Right lobe of liver (tissue), 6 donors: ENCODE measurements around the gene CREB3L4. TPM values are rescaled to one million over a fixed set of nuclear protein-coding genes. Genes with fewer than 3 reads are reported as not detected.

Experiments
- ATAC-seq, 4 donors: fragments of 200-7000 bp; cut with Tn5 transposase; one replicate each; pipeline ENCODE4 v1.9.1; 2020; ENCODE audit warnings: mild to moderate bottlenecking in 4 of 4, moderate library complexity in 4 of 4
- DNase-seq, 3 donors: peaks; one replicate each; pipeline ENCODE4 v3.0.0-alpha.2; 2020
- H3K27ac ChIP-seq, 3 donors: fragments of 200-600 bp; one replicate each; pipeline ENCODE4 v1.8.0; 2022
- H3K27me3 ChIP-seq, 2 donors: fragments of 200-600 bp; one replicate each; pipeline ENCODE4 v1.8.0; 2022
- H3K36me3 ChIP-seq, 4 donors: fragments of 200-600 bp; sonication (generic) in 1 of 4; one replicate each; pipeline versions ENCODE4 v1.5.1 to v1.8.0; 2017 to 2022; ENCODE audit warnings: control low read depth in 1 of 4
- H3K4me1 ChIP-seq, 4 donors: fragments of 200-600 bp; sonication (generic) in 1 of 4; one replicate each; pipeline versions ENCODE4 v1.5.1 to v1.8.0; 2017 to 2022; ENCODE audit warnings: control low read depth in 1 of 4
- H3K4me3 ChIP-seq, 3 donors: fragments of 200-600 bp; one replicate each; pipeline ENCODE4 v1.8.0; 2022
- H3K9me3 ChIP-seq, 4 donors: fragments of 200-600 bp; sonication (generic) in 1 of 4; one replicate each; pipeline versions ENCODE4 v1.5.1 to v1.8.0; 2017 to 2022; ENCODE audit warnings: control low read depth in 1 of 4
- POLR2A ChIP-seq: fragments of 450-650 bp; IDR thresholded peaks from one replicate; pipeline ENCODE4 v1.6.1; 2017; ENCODE audit warnings: antibody characterized with exemption, mild to moderate bottlenecking
- WGBS: methylation state at CpG from one replicate; pipeline ENCODE4 v1.1.6; 2018; ENCODE audit warnings: low coverage, low lambda C conversion rate; ENCODE audit not compliant: insufficient coverage; ENCODE audit errors: missing lambda C conversion rate; 5-methylcytosine and 5-hydroxymethylcytosine counted together
- intact Hi-C, 2 donors: fragments of 100-400 bp; cut with DNase I; formaldehyde crosslinking; loops; one replicate each; pipeline versions ENCODE4 v1.11.2 to v1.14.1; 2022
- total RNA-seq, 6 experiments: library from RNA; depleted of rRNA in 2 of 6; stranded (reverse); fragments of >200 nt in 2 of 6; fragmentation: NEBNext Ultra II Directional in 3 of 6; extraction: Animal tissue kit (Norgen Biotek cat#: 25700) in 3 of 6; gene quantifications; one replicate each; pipeline versions ENCODE4 v1.1.0 to v1.2.4, GENCODE V29; 2016 to 2023
- TF ChIP-seq, protein P1 (sequence below), 4 donors: fragments of 200-600 bp in 3 of 4; fragments of 450-650 bp in 1 of 4; IDR thresholded peaks; one replicate each; pipeline versions ENCODE4 v1.5.1 to v1.8.0; 2016 to 2022; ENCODE audit warnings: antibody characterized with exemption in 4 of 4, mild to moderate bottlenecking in 2 of 4
- donor health status: DM: no; HTN: yes; CAD: no.
- donor health status: DM: no; HTN: no; CAD: no.
- donor health status: DM: no; HTN: no; CAD: no.
- donor health status: DM: no; HTN: yes; CAD: no.
- donor health status: DM: no; HTN: yes; CAD: no.

Gene CREB3L4
- total RNA-seq, 6 experiments from 2014 or later: 4.9 to 11.1 (median 8.2) TPM

DNA sequence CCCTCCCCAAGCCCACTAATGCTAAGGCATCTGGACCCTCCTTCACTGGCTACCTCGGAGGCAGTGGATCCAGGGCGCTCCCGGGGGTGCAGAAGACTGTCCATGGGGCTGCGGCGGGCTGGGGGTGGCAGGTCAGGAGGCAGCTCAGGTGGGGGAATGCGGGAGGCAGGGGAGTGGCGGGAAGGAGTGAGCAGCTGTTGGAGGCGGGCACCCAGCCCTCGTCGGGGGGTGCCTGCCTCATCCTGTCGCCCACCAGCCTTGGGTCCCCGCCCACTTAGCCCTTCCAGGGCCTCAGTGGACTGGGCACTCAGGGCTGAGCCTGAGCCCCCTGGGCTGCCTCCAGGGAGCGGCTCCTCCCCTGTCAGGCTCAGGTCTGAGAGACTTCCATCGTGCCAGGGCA is 34.3 kb upstream of the CREB3L4 start:
- intact Hi-C loops: no loop called here
- ATAC-seq: no peak
- Histone ChIP-seq H3K27me3 (no peaks in the 10 kb centered on the region), H3K9me3 (no peaks in the 10 kb centered on the region), H3K4me3 (no peak overlapping the region), H3K27ac (no peak overlapping the region), H3K4me1 (no peaks in the 10 kb centered on the region), H3K36me3 (peaks cover 5 to 60% (median 24%) of the 10 kb centered on the region in 4 donors)
- TF ChIP-seq POLR2A: no peak
- TF ChIP-seq, protein P1, sequence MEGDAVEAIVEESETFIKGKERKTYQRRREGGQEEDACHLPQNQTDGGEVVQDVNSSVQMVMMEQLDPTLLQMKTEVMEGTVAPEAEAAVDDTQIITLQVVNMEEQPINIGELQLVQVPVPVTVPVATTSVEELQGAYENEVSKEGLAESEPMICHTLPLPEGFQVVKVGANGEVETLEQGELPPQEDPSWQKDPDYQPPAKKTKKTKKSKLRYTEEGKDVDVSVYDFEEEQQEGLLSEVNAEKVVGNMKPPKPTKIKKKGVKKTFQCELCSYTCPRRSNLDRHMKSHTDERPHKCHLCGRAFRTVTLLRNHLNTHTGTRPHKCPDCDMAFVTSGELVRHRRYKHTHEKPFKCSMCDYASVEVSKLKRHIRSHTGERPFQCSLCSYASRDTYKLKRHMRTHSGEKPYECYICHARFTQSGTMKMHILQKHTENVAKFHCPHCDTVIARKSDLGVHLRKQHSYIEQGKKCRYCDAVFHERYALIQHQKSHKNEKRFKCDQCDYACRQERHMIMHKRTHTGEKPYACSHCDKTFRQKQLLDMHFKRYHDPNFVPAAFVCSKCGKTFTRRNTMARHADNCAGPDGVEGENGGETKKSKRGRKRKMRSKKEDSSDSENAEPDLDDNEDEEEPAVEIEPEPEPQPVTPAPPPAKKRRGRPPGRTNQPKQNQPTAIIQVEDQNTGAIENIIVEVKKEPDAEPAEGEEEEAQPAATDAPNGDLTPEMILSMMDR (IDR thresholded peaks at IDR 0.05): no peak
- WGBS: 100% methylated on average over 2 of the region's 14 CpGs
- DNase-seq: peak in 1 of 3 donors; percentile 46

DNA sequence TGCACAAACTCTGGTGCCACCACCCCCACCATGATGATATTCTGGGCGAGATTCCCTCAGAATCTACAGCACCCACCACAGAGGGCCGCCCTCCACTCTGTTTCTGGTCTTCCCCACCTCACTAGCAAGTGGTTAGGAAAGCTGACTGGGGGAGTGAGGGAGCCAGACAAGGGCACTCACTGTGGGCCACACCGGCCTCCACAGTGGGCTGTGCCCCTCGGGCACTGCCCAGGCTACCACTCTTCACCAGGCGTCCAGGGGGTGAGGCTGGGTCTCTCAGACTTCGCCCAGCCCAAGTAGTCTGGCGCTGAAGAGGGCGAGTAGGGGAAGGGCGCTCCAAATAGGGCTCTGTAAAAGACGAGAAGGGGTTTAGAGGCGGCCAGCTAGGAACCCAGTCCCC is 33.7 kb upstream of the CREB3L4 start:
- H3K27ac ChIP-seq: no peak overlapping the region
- TF ChIP-seq POLR2A: no peak
- TF ChIP-seq, protein P1 (IDR thresholded peaks at IDR 0.05): no peak
- ATAC-seq: no peak
- H3K9me3 ChIP-seq: no peaks in the 10 kb centered on the region
- H3K27me3 ChIP-seq: no peaks in the 10 kb centered on the region
- WGBS: no CpG with 5 or more reads among the region's 11 CpGs
- peaks cover 5 to 60% (median 24%) of the 10 kb centered on the region in 4 donors for H3K36me3 ChIP-seq
- H3K4me3 ChIP-seq: no peak overlapping the region
- peak in 1 of 3 donors; percentile 12 for DNase-seq
- intact Hi-C loops: no loop called here
- H3K4me1 ChIP-seq: no peaks in the 10 kb centered on the region

DNA sequence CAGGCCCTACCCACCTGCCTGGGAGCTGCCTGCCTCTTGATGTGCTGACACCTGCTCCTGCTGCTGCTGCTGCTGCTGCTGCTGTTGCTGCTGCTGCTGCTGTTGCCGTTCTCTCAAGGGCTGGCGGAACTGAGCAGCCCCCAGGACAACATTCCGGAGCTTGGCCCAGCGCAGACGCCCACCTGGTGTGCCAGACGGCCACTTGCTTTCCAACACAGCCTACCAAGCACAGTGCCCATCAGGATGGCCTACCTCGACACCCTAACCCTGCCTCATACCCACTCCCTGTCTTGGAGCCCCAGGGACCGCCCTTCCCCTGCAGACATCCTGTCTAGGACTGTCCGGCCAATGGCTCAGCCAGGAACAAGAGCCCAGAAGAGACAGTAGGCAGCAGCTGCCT is 33.0 kb upstream of the CREB3L4 start:
- Histone ChIP-seq H3K27me3 (no peaks in the 10 kb centered on the region), H3K4me1 (no peaks in the 10 kb centered on the region), H3K4me3 (no peak overlapping the region), H3K36me3 (peaks cover 5 to 61% (median 24%) of the 10 kb centered on the region in 4 donors), H3K27ac (no peak overlapping the region), H3K9me3 (no peaks in the 10 kb centered on the region)
- peak in 1 of 3 donors; percentile 35 for DNase-seq
- intact Hi-C loops: no loop called here
- WGBS: 79% methylated on average over 5 of the region's 9 CpGs
- ATAC-seq: no peak
- TF ChIP-seq, protein P1 (IDR thresholded peaks at IDR 0.05): no peak
- TF ChIP-seq POLR2A: no peak

DNA sequence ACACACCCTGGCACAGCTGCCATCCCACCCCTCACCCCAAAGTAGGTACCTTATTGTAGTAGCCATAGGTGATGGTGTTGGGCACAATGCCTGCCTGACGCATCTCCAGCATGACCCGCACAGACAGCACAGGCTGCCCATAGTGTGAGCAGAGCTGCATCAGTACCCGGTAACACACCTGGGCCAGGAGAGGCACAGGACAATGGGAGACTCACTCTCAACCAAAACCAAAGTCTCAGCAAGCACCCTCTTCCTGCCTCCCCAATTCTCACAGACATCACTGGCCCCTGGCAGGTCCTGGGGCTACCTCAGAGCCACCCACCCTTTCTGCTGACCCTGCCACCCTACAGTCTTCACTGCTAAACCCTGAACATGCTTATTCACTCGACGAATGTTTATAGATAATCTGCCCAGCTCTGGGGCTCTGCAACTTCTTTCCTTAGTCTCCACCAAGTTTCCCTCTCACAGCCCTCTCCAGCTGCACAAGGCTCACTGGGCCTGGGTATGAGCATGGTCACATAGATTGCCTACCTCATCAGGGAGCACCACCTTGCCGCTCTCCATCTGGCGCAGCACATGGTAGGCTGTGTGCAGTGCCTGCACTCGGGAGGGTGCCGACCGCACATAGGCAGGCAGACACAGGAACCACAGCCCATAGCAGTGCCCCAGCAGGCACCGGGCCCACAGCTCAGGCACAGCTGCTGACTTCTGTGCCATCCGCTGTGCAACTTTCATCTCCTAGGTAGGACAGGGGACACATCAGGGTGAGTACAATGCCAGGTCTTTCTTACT is 31.5 kb upstream of the CREB3L4 start:
- WGBS: 98% methylated on average over 7 of the region's 12 CpGs
- H3K27me3 ChIP-seq: no peaks in the 10 kb centered on the region
- ATAC-seq (no peak), DNase-seq (peak in 1 of 3 donors; percentile 44)
- H3K9me3 ChIP-seq: no peaks in the 10 kb centered on the region
- intact Hi-C loops: no loop called here
- peaks cover 5 to 63% (median 24%) of the 10 kb centered on the region in 4 donors for H3K36me3 ChIP-seq
- H3K27ac ChIP-seq: no peak overlapping the region
- no peak overlapping the region for H3K4me3 ChIP-seq
- no peaks in the 10 kb centered on the region for H3K4me1 ChIP-seq
- no peak for TF ChIP-seq POLR2A
- TF ChIP-seq, protein P1 (IDR thresholded peaks at IDR 0.05): no peak
